Loucy (cell line): ENCODE data around the gene CLCN7.

Experiments
- H2AFZ ChIP-seq: fragments of 200-600 bp; sonication (generic); 2 replicates; pipeline ENCODE4 v1.6.0; 2016; ENCODE audit warnings: antibody characterized with exemption, mild to moderate bottlenecking, low read length, moderate library complexity
- H3F3A ChIP-seq: fragments of 200-600 bp; 2 replicates; pipeline ENCODE4 v1.6.0; 2016; ENCODE audit warnings: antibody characterized with exemption, low read depth, mild to moderate bottlenecking
- H3K27me3 ChIP-seq: fragments of 200-600 bp; sonication (generic); 2 replicates; pipeline ENCODE4 v1.6.1; 2014; ENCODE audit warnings: low read length, mild to moderate bottlenecking; ENCODE audit not compliant: insufficient read depth, poor library complexity, severe bottlenecking
- H3K36me3 ChIP-seq: fragments of 200-600 bp; sonication (generic); 2 replicates; pipeline ENCODE4 v1.6.1; 2016; ENCODE audit warnings: low read length; ENCODE audit not compliant: insufficient read depth
- H3K4me1 ChIP-seq: fragments of 200-600 bp; sonication (generic); 2 replicates; pipeline ENCODE4 v1.5.1; 2014; ENCODE audit warnings: low read length, mild to moderate bottlenecking; ENCODE audit not compliant: insufficient read depth, poor library complexity, severe bottlenecking
- H3K4me2 ChIP-seq: fragments of 200-600 bp; sonication (generic); 2 replicates; pipeline ENCODE4 v1.6.0; 2014; ENCODE audit warnings: antibody characterized with exemption, low read length, low read depth, mild to moderate bottlenecking; ENCODE audit not compliant: poor library complexity, severe bottlenecking
- H3K4me3 ChIP-seq: fragments of 200-600 bp; sonication (generic); 2 replicates; pipeline ENCODE4 v1.5.1; 2014; ENCODE audit warnings: low read length, mild to moderate bottlenecking, mixed read lengths; ENCODE audit not compliant: poor library complexity, severe bottlenecking
- H3K79me2 ChIP-seq: fragments of 200-600 bp; sonication (generic); 2 replicates; pipeline ENCODE4 v1.6.1; 2014; ENCODE audit warnings: low read length; ENCODE audit not compliant: insufficient read depth
- H3K9ac ChIP-seq: fragments of 200-600 bp; sonication (generic); 2 replicates; pipeline ENCODE4 v1.6.0; 2014; ENCODE audit warnings: mild to moderate bottlenecking, low read depth, low read length, moderate library complexity; ENCODE audit not compliant: poor library complexity, severe bottlenecking
- H3K9me2 ChIP-seq: fragments of 200-600 bp; sonication (generic); replicated peaks from 2 replicates; pipeline ENCODE4 v1.6.1; 2016; ENCODE audit warnings: low read depth, low read length, mixed read lengths
- H3K9me3 ChIP-seq: fragments of 200-600 bp; sonication (generic); 2 replicates; pipeline ENCODE4 v1.6.1; 2014; ENCODE audit warnings: mild to moderate bottlenecking, antibody characterized with exemption, low read length, low read depth; ENCODE audit not compliant: insufficient read depth
- H4K20me1 ChIP-seq: fragments of 200-600 bp; sonication (generic); 2 replicates; pipeline ENCODE4 v1.6.0; 2014; ENCODE audit warnings: antibody characterized with exemption, low read length, mild to moderate bottlenecking; ENCODE audit not compliant: insufficient read depth, poor library complexity, severe bottlenecking
- CTCF ChIP-seq: fragments of 200-600 bp; sonication (generic); conservative IDR thresholded peaks from 2 replicates; pipeline ENCODE4 v1.5.1; 2014; ENCODE audit warnings: mild to moderate bottlenecking, antibody characterized with exemption, low read length
- EZH2phosphoT487 ChIP-seq: fragments of 200-600 bp; IDR thresholded peaks from 2 replicates; pipeline ENCODE4 v1.6.1; 2018; ENCODE audit warnings: antibody characterized with exemption, mild to moderate bottlenecking, moderate library complexity, borderline replicate concordance

The CLCN7 gene

GRCh38 chr16:1447965-1448364 lies 26.9 kb downstream of the CLCN7 start:
- Histone ChIP-seq H3K4me1 (no peaks in the 10 kb centered on the region), H3K9me2 (no peaks in the 10 kb centered on the region), H3K9ac (no peak overlapping the region), H3F3A (no peaks in the 10 kb centered on the region), H3K36me3 (no peaks in the 10 kb centered on the region), H3K27me3 (no peaks in the 10 kb centered on the region), H3K9me3 (no peaks in the 10 kb centered on the region), H3K4me2 (no peak overlapping the region), H2AFZ (no peak overlapping the region), H4K20me1 (no peaks in the 10 kb centered on the region), H3K79me2 (no peaks in the 10 kb centered on the region), H3K4me3 (no peak overlapping the region)
- no peak for TF ChIP-seq EZH2phosphoT487
- no peak for TF ChIP-seq CTCF

- H3K79me2 ChIP-seq, result no peaks in the 10 kb centered on the region
- H3F3A ChIP-seq, result no peaks in the 10 kb centered on the region
- H3K4me3 ChIP-seq, result no peak overlapping the region
- no peak overlapping the region for H3K4me2 ChIP-seq
- H2AFZ ChIP-seq, result no peak overlapping the region
- H3K9me2 ChIP-seq, result no peaks in the 10 kb centered on the region
- no peaks in the 10 kb centered on the region for H3K4me1 ChIP-seq
- H4K20me1 ChIP-seq, result no peaks in the 10 kb centered on the region
- no peaks in the 10 kb centered on the region for H3K36me3 ChIP-seq
- no peaks in the 10 kb centered on the region for H3K9me3 ChIP-seq
- H3K9ac ChIP-seq, result no peak overlapping the region
- TF ChIP-seq EZH2phosphoT487, result no peak
- TF ChIP-seq CTCF, result no peak
- no peaks in the 10 kb centered on the region for H3K27me3 ChIP-seq
Measured at GRCh38 chr16:1446296-1447080, 28.3 kb downstream of the CLCN7 start.

- Histone ChIP-seq H3K4me3 (no peak overlapping the region), H3K27me3 (no peaks in the 10 kb centered on the region), H3K36me3 (no peaks in the 10 kb centered on the region), H4K20me1 (no peaks in the 10 kb centered on the region), H3K9ac (no peak overlapping the region), H3F3A (no peaks in the 10 kb centered on the region), H3K4me1 (no peaks in the 10 kb centered on the region), H2AFZ (no peak overlapping the region), H3K9me3 (no peaks in the 10 kb centered on the region), H3K79me2 (no peaks in the 10 kb centered on the region), H3K9me2 (no peaks in the 10 kb centered on the region), H3K4me2 (no peak overlapping the region)
- no peak for TF ChIP-seq CTCF
- TF ChIP-seq EZH2phosphoT487, result no peak
Measured at GRCh38 chr16:1445518-1446203, 29.2 kb downstream of the CLCN7 start.
